Tibial nerve (tissue), 4 donors: ENCODE measurements around the gene COL8A1.

ENCODE experiments used
- CTCF ChIP-seq, 5 experiments: fragments of 200-600 bp in 3 of 5; fragments of 450-650 bp in 2 of 5; sonication (generic) in 3 of 5; IDR thresholded peaks; one replicate each; pipeline ENCODE4 v1.5.1; 2016 to 2019; ENCODE audit warnings: antibody characterized with exemption in 5 of 5, mild to moderate bottlenecking in 3 of 5, moderate library complexity in 2 of 5
- EP300 ChIP-seq, 2 donors: sonication (generic); formaldehyde crosslinking; IDR thresholded peaks; one replicate each; pipeline ENCODE4 v1.6.1; 2017; ENCODE audit warnings: antibody characterized with exemption in 2 of 2, mild to moderate bottlenecking in 1 of 2
- POLR2A ChIP-seq, 2 donors: fragments of 450-650 bp; IDR thresholded peaks; one replicate each; pipeline ENCODE4 v1.6.1; 2017; ENCODE audit warnings: antibody characterized with exemption in 2 of 2, mild to moderate bottlenecking in 2 of 2, moderate library complexity in 2 of 2

GRCh38 chr3:99761415-99762165 is 123.2 kb downstream of the COL8A1 start:
- TF ChIP-seq CTCF (IDR thresholded peaks at IDR 0.05) (no peak), POLR2A (IDR thresholded peaks at IDR 0.05) (no peak), EP300 (IDR thresholded peaks at IDR 0.05) (no peak)
